Endothelial cell of umbilical vein (primary cell): ENCODE data around the gene FRMD4A.

ENCODE experiments used
- CTCF ChIP-seq, 2 donors: IDR thresholded peaks; 1 replicate in 1 of 2; 2 replicates in 1 of 2; pipeline ENCODE4 v1.5.1; 2011; ENCODE audit warnings: low read length in 2 of 2, mild to moderate bottlenecking in 2 of 2, moderate library complexity in 2 of 2, control low read depth in 1 of 2, inconsistent platforms in 1 of 2, low read depth in 1 of 2; ENCODE audit not compliant: insufficient read depth in 1 of 2; ENCODE audit errors: extremely low read depth in 1 of 2
- EZH2 ChIP-seq: IDR thresholded peaks from 2 replicates; pipeline ENCODE4 v1.6.1; 2012; ENCODE audit warnings: borderline replicate concordance, low read depth, mild to moderate bottlenecking, moderate library complexity, low read length, inconsistent platforms; ENCODE audit not compliant: severe bottlenecking
- GATA2 ChIP-seq: IDR thresholded peaks from 2 replicates; pipeline ENCODE4 v1.7.0; 2011; ENCODE audit warnings: low read depth, mild to moderate bottlenecking, moderate library complexity, mixed read lengths, low read length; ENCODE audit not compliant: insufficient read length, insufficient read depth
- JUN ChIP-seq: IDR thresholded peaks from 2 replicates; pipeline ENCODE4 v1.6.1; 2011; ENCODE audit warnings: borderline replicate concordance, low read depth; ENCODE audit not compliant: insufficient read length, insufficient read depth
- MAX ChIP-seq: IDR thresholded peaks from 2 replicates; pipeline ENCODE4 v1.6.1; 2011; ENCODE audit not compliant: insufficient read depth, insufficient read length
- MYC ChIP-seq: IDR thresholded peaks from one replicate; pipeline ENCODE4 v1.6.1; 2011; ENCODE audit warnings: mild to moderate bottlenecking, low read depth, low read length
- POLR2A ChIP-seq: IDR thresholded peaks from 2 replicates; pipeline ENCODE4 v1.6.1; 2012; ENCODE audit warnings: low read depth, mild to moderate bottlenecking, control low read depth, low read length
- POLR2AphosphoS5 ChIP-seq: IDR thresholded peaks from 2 replicates; pipeline ENCODE4 v1.6.1; 2012; ENCODE audit warnings: low read depth, mild to moderate bottlenecking, control low read depth, low read length, moderate library complexity; ENCODE audit not compliant: insufficient read depth

- no peak for TF ChIP-seq CTCF (IDR thresholded peaks at IDR 0.05; ENCODE audit: extremely low read depth in 1 of 2, insufficient read depth in 1 of 2, low read depth in 1 of 2, low read length in 2 of 2)
- TF ChIP-seq JUN, result no peak
- TF ChIP-seq POLR2A, result no peak
- no peak for TF ChIP-seq POLR2AphosphoS5
- no peak for TF ChIP-seq MYC
- TF ChIP-seq EZH2, result no peak
- no peak for TF ChIP-seq MAX
- no peak for TF ChIP-seq GATA2
These were observed 2.2 kb upstream of the FRMD4A start for GRCh38 chr10:14332903-14333302.
